Osteocyte (in vitro differentiated cells): ENCODE measurements around the gene BTD. TPM values are rescaled to one million over a fixed set of nuclear protein-coding genes. Genes with fewer than 3 reads are reported as not detected.

ENCODE experiments used
- DNase-seq: peaks from one replicate; pipeline ENCODE4 v3.0.0; 2021; ENCODE audit warnings: mixed read lengths; ENCODE audit not compliant: unreplicated experiment; ENCODE audit errors: extremely low spot score
- H3K27ac Mint-ChIP-seq: one replicate; pipeline ENCODE4 v1.8.0; 2021; ENCODE audit warnings: mild to moderate bottlenecking, mixed read lengths; ENCODE audit not compliant: unreplicated experiment
- H3K27me3 Mint-ChIP-seq: one replicate; pipeline ENCODE4 v1.8.0; 2021; ENCODE audit warnings: mixed read lengths; ENCODE audit not compliant: unreplicated experiment
- H3K36me3 Mint-ChIP-seq: one replicate; pipeline ENCODE4 v1.8.0; 2021; ENCODE audit warnings: mixed read lengths; ENCODE audit not compliant: unreplicated experiment
- H3K4me1 Mint-ChIP-seq: one replicate; pipeline ENCODE4 v1.8.0; 2021; ENCODE audit warnings: mixed read lengths; ENCODE audit not compliant: unreplicated experiment
- H3K4me3 Mint-ChIP-seq: one replicate; pipeline ENCODE4 v1.8.0; 2021; ENCODE audit warnings: mild to moderate bottlenecking, moderate library complexity, mixed read lengths; ENCODE audit not compliant: unreplicated experiment
- H3K9me3 Mint-ChIP-seq: one replicate; pipeline ENCODE4 v1.8.0; 2021; ENCODE audit warnings: mixed read lengths; ENCODE audit not compliant: unreplicated experiment
- total RNA-seq: library from RNA; stranded (reverse); gene quantifications from 2 replicates; pipeline ENCODE4 v1.2.1, GENCODE V29; 2021
- TF ChIP-seq, protein P1 (sequence below): fragments of 200-600 bp; sonication (generic); IDR thresholded peaks from 2 replicates; pipeline ENCODE4 v1.5.0; 2021; ENCODE audit warnings: antibody characterized with exemption, mild to moderate bottlenecking, moderate library complexity

The BTD gene
- total RNA-seq, 1 donor from 2014 or later = 28.9 TPM

DNA sequence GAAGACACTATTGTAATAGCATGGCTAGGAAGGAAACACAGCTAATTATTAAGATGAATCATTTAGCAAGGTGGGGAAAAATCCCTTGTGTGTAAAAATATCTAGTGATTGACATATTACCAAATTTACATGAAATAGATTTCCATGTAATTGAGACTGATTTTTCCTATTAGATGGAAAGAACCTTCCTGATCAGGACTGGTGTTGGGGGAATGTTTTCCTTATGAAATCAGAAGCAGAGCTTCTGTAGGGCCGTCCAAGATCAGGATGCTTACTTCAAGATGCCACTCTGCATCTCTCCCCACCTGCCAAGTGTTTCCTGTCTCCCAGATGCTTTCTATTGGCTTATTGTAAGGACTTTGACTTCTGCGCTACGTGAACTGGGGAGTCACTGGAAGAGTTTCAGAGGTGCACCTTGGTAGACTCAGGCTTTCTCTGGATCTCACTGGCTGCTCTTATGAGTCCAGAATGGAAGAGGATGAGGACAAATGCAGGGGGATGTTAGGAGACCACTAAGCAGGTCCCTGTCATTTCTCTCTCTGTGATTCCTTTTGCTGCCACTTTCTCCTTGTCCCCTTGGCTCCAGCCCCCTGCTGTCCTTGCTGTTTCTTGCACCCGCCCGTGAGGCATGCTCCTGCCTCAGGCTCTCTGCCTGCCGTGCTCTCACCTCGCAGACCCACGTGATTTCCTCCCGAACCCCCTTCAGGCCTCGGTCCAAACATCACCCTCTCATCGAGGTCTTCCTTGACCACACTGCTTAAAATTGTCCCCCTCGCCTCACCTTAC is 30.1 kb downstream of the BTD start:
- H3K9me3 Mint-ChIP-seq = no peaks in the 10 kb centered on the region
- H3K27me3 Mint-ChIP-seq = no peaks in the 10 kb centered on the region
- H3K27ac Mint-ChIP-seq = peak overlapping the region; percentile 98
- DNase-seq = no peak
- peak overlapping the region; percentile 26 for H3K4me3 Mint-ChIP-seq
- no peaks in the 10 kb centered on the region for H3K36me3 Mint-ChIP-seq
- H3K4me1 Mint-ChIP-seq = peaks cover 78% of the 10 kb centered on the region
- TF ChIP-seq, protein P1, sequence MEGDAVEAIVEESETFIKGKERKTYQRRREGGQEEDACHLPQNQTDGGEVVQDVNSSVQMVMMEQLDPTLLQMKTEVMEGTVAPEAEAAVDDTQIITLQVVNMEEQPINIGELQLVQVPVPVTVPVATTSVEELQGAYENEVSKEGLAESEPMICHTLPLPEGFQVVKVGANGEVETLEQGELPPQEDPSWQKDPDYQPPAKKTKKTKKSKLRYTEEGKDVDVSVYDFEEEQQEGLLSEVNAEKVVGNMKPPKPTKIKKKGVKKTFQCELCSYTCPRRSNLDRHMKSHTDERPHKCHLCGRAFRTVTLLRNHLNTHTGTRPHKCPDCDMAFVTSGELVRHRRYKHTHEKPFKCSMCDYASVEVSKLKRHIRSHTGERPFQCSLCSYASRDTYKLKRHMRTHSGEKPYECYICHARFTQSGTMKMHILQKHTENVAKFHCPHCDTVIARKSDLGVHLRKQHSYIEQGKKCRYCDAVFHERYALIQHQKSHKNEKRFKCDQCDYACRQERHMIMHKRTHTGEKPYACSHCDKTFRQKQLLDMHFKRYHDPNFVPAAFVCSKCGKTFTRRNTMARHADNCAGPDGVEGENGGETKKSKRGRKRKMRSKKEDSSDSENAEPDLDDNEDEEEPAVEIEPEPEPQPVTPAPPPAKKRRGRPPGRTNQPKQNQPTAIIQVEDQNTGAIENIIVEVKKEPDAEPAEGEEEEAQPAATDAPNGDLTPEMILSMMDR = no peak

DNA sequence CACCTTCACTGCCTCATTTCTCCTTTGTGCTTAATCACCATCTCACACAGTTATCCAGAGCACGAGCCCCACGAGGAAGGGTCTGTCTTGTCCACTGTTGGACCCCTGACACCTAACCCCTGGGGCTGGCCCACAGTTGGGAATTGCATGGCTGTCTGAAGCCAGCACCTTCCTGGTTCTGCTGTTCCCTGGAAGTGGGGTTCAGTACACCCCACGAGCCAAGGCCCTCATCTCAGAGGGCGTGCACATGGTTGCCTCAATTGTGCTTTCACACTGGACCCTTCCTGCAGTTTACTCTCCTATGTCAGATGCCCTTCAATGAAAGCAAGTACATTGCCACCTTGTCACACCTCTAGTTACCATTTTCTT is 30.7 kb downstream of the BTD start:
- Mint-ChIP-seq H3K4me1 (peaks cover 84% of the 10 kb centered on the region), H3K27ac (peak overlapping the region; percentile 98), H3K27me3 (no peaks in the 10 kb centered on the region), H3K36me3 (no peaks in the 10 kb centered on the region), H3K9me3 (no peaks in the 10 kb centered on the region), H3K4me3 (peak overlapping the region; percentile 26)
- TF ChIP-seq, protein P1 = no peak
- DNase-seq = no peak

DNA sequence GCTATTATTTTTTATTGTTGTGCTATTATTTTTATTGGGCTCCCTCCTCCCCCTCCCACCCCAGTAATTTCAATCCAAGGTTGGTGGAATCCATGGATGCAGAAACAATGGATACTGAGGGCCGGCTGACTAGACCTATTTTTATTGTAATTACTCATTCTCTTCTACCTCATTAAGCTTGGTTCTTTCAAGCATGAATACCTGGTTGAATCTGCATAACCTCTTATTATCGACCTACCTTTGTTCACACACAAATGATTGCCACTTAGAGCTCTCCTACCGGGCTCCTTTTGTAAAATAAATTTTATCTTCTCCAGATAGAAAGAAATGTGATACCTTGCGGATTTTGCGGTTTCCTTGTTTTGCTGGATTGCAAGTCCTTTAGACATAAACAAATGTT is 31.6 kb downstream of the BTD start:
- Mint-ChIP-seq H3K27me3 (no peaks in the 10 kb centered on the region), H3K36me3 (no peaks in the 10 kb centered on the region), H3K4me1 (peaks cover 94% of the 10 kb centered on the region), H3K9me3 (no peaks in the 10 kb centered on the region), H3K27ac (peak overlapping the region; percentile 96), H3K4me3 (no peak overlapping the region)
- DNase-seq = no peak
- TF ChIP-seq, protein P1 = no peak

DNA sequence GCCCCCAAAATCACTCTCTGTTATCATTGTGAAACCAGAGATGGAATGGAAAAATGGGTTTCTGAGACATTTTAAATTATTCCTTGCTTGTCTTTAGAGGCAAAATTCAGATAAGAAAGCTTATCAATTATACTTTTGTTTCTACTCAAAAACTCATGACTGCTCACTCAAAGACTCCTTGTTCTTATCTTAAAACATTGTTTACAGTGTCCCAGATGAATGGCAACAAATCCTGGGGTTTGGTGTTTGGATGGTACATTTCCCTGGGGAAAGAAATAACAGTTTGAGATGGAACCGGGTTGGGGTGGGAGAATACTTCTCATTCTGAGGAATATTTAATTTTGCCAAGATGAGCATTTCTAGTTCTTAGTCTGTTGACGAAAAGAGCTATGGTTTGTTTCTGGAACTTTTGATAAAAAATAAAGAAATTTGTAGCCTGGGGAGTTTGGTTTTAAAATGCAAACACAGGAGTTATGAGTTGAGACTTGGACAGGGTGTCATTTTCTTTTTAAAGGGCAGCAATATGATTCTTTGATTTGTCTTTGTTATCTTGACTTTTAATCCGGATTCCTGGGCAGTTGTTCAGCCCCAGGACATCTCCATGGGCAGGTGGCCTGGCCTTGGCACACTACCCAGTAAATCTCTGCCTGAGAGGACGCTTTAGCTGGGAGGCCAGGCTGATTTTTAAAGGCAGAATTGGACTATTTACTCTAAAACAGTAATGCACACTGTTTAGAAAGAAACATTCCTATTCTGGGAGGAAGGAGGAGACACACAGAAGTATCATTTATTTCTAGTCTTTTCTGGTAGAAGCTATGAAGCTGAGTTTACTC is 32.4 kb downstream of the BTD start:
- DNase-seq = no peak
- peaks cover 98% of the 10 kb centered on the region for H3K4me1 Mint-ChIP-seq

More for the DNA sequence above, 32.4 kb downstream of the BTD start:
- TF ChIP-seq, protein P1 = no peak
- Mint-ChIP-seq H3K27ac (peak overlapping the region; percentile 96), H3K9me3 (no peaks in the 10 kb centered on the region), H3K36me3 (no peaks in the 10 kb centered on the region), H3K27me3 (no peaks in the 10 kb centered on the region), H3K4me3 (peak overlapping the region; percentile 10)
